ENCODE data around the gene SLC22A16. TPM values are rescaled to one million over a fixed set of nuclear protein-coding genes. Genes with fewer than 3 reads are reported as not detected.

Gene SLC22A16
- total and polyA plus RNA-seq, 2 donors (not counting 3 experiments of a cell fraction or from before 2014, with no cell fraction given): not detected

- no TSS peak for BruUV-seq (replicated peaks)
- no peaks in the 10 kb centered on the region for H3K36me3 ChIP-seq (ENCODE audit: control insufficient read depth in 2 of 2, extremely low read depth in 1 of 2, insufficient read depth in 2 of 2, low read length in 2 of 2)
- intact Hi-C loops (cut with micrococcal nuclease): no loop called here
- ChIA-PET POLR2A (no interaction called here), CTCF (no interaction called here)
- FAIRE-seq (no peak), DNase-seq (ENCODE audit: low read depth, low spot score) (no peak)
- TF ChIP-seq FOS (IDR thresholded peaks at IDR 0.05; ENCODE audit: borderline replicate concordance, insufficient read depth, low read length): no peak
- H3K27me3 ChIP-seq (ENCODE audit: control insufficient read depth in 2 of 2, insufficient read depth in 2 of 2, low read length in 2 of 2): peaks cover 0 to 7% of the 10 kb centered on the region in 2 experiments
- no peaks in the 10 kb centered on the region for H3K9me3 ChIP-seq (replicated peaks; ENCODE audit: control insufficient read depth, insufficient read depth, low read length)
- dilution Hi-C loops (cut with MboI; ENCODE audit: extremely low pct_ligation_motif_present, low sequenced_read_pairs): no loop called here
- H3K27ac ChIP-seq (ENCODE audit: insufficient read depth, low read depth, low read length): no peak overlapping the region
- H3K9ac ChIP-seq (replicated peaks; ENCODE audit: extremely low read depth, insufficient read depth, low read length): no peak overlapping the region
- H2AFZ ChIP-seq (ENCODE audit: low read depth, low read length): no peak overlapping the region
- no peaks in the 10 kb centered on the region for H3K4me1 ChIP-seq (ENCODE audit: control insufficient read depth, extremely low read depth, insufficient read depth, low read length)
- H3K9me1 ChIP-seq (replicated peaks; ENCODE audit: control insufficient read depth, extremely low read depth, insufficient read depth, low read length): no peaks in the 10 kb centered on the region
- H4K20me1 ChIP-seq (replicated peaks; ENCODE audit: control insufficient read depth, extremely low read depth, insufficient read depth, low read length): no peaks in the 10 kb centered on the region
- no peak overlapping the region for H3K4me2 ChIP-seq (ENCODE audit: insufficient read depth, low read length)
- H3K4me3 ChIP-seq (replicated peaks in 1 of 3; ENCODE audit: insufficient read depth in 1 of 3, low read depth in 1 of 3, low read length in 3 of 3): no peak overlapping the region
- H3K79me2 ChIP-seq (ENCODE audit: control insufficient read depth, insufficient read depth, low read length): no peaks in the 10 kb centered on the region
These were observed 57.8 kb downstream of the SLC22A16 start for GRCh38 chr6:110418594-110418993.

GRCh38 chr6:110415086-110415916 is 61.1 kb downstream of the SLC22A16 start, which contains the start of gene DDO:
TSS of gene DDO (minus strand) at chr6:110415575. CDS start at chr6:110413462, 2,113 bp downstream.
- Histone ChIP-seq H4K20me1 (replicated peaks; ENCODE audit: control insufficient read depth, extremely low read depth, insufficient read depth, low read length) (no peaks in the 10 kb centered on the region), H3K4me2 (ENCODE audit: insufficient read depth, low read length) (no peak within 1 kb of the TSS), H3K79me2 (ENCODE audit: control insufficient read depth, insufficient read depth, low read length) (no peaks in the 10 kb centered on the region), H3K27me3 (ENCODE audit: control insufficient read depth in 2 of 2, insufficient read depth in 2 of 2, low read length in 2 of 2) (peaks cover 0 to 4% of the 10 kb centered on the region in 2 experiments), H3K36me3 (ENCODE audit: control insufficient read depth in 2 of 2, extremely low read depth in 1 of 2, insufficient read depth in 2 of 2, low read length in 2 of 2) (no peaks in the 10 kb centered on the region), H2AFZ (ENCODE audit: low read depth, low read length) (peak within 1 kb of the TSS; percentile 21), H3K9me1 (replicated peaks; ENCODE audit: control insufficient read depth, extremely low read depth, insufficient read depth, low read length) (no peaks in the 10 kb centered on the region), H3K9ac (replicated peaks; ENCODE audit: extremely low read depth, insufficient read depth, low read length) (no peak within 1 kb of the TSS), H3K4me1 (ENCODE audit: control insufficient read depth, extremely low read depth, insufficient read depth, low read length) (no peaks in the 10 kb centered on the region), H3K9me3 (replicated peaks; ENCODE audit: control insufficient read depth, insufficient read depth, low read length) (no peaks in the 10 kb centered on the region), H3K4me3 (replicated peaks in 1 of 3; ENCODE audit: insufficient read depth in 1 of 3, low read depth in 1 of 3, low read length in 3 of 3) (no peak within 1 kb of the TSS), H3K27ac (ENCODE audit: insufficient read depth, low read depth, low read length) (no peak within 1 kb of the TSS)
- POLR2A ChIA-PET: no interaction called here
- BruUV-seq (replicated peaks): no TSS peak
- TF ChIP-seq FOS (IDR thresholded peaks at IDR 0.05; ENCODE audit: borderline replicate concordance, insufficient read depth, low read length) (no peak), POLR2A (IDR thresholded peaks at IDR 0.05; ENCODE audit: low read depth, low read length) (no peak), GATA2 (IDR thresholded peaks at IDR 0.05; ENCODE audit: insufficient read depth, insufficient read length, low read depth, low read length) (no peak), POLR2AphosphoS5 (IDR thresholded peaks at IDR 0.05; ENCODE audit: insufficient read depth, low read depth, low read length) (no peak), EZH2 (IDR thresholded peaks at IDR 0.05; ENCODE audit: borderline replicate concordance, low read depth, low read length, severe bottlenecking) (no peak), JUN (IDR thresholded peaks at IDR 0.05; ENCODE audit: borderline replicate concordance, insufficient read depth, insufficient read length, low read depth) (no peak), MYC (IDR thresholded peaks at IDR 0.05; ENCODE audit: low read depth, low read length) (no peak)
- TF ChIP-seq, protein P1, sequence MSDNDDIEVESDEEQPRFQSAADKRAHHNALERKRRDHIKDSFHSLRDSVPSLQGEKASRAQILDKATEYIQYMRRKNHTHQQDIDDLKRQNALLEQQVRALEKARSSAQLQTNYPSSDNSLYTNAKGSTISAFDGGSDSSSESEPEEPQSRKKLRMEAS (IDR thresholded peaks at IDR 0.05; ENCODE audit: insufficient read depth, insufficient read length): no peak
- TF ChIP-seq, protein P2, sequence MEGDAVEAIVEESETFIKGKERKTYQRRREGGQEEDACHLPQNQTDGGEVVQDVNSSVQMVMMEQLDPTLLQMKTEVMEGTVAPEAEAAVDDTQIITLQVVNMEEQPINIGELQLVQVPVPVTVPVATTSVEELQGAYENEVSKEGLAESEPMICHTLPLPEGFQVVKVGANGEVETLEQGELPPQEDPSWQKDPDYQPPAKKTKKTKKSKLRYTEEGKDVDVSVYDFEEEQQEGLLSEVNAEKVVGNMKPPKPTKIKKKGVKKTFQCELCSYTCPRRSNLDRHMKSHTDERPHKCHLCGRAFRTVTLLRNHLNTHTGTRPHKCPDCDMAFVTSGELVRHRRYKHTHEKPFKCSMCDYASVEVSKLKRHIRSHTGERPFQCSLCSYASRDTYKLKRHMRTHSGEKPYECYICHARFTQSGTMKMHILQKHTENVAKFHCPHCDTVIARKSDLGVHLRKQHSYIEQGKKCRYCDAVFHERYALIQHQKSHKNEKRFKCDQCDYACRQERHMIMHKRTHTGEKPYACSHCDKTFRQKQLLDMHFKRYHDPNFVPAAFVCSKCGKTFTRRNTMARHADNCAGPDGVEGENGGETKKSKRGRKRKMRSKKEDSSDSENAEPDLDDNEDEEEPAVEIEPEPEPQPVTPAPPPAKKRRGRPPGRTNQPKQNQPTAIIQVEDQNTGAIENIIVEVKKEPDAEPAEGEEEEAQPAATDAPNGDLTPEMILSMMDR (IDR thresholded peaks at IDR 0.05; ENCODE audit: extremely low read depth in 1 of 2, insufficient read depth in 1 of 2, low read depth in 1 of 2, low read length in 2 of 2): no peak
- CTCF ChIA-PET: interaction anchor here (1.1 kb wide), 1 partner anchor 104 kb away, joined by 3 read pairs; no protein-coding TSS in a partner anchor
- peak; percentile 10 for DNase-seq (ENCODE audit: low read depth, low spot score)
- intact Hi-C loops (cut with micrococcal nuclease): no loop called here
- dilution Hi-C loops (cut with MboI; ENCODE audit: extremely low pct_ligation_motif_present, low sequenced_read_pairs): no loop called here
- no peak for FAIRE-seq
